BJ (cell line): Measurements from ENCODE around the gene DENND1A. TPM values are rescaled to one million over a fixed set of nuclear protein-coding genes. Genes with fewer than 3 reads are reported as not detected.
"Not testable (repeated sequence)": the region's sequence is repeated elsewhere in the genome, so short reads cannot be mapped to it uniquely, and the experiment has no call there.

Experiments
- CTCF ChIA-PET: fragments of 350-600 bp; formaldehyde crosslinking; extraction: SDS; loops from one replicate; lab custom pipeline; 2021; ENCODE audit warnings: antibody characterized with exemption, inconsistent platforms; lab: Yijun Ruan, JAX
- POLR2A ChIA-PET: fragments of 300-600 bp; sonication (Branson Sonifier 250); formaldehyde crosslinking; extraction: SDS; loops from one replicate; lab custom pipeline; 2021; ENCODE audit warnings: antibody characterized with exemption; lab: Charles Lee
- DNase-seq: peaks from one replicate; pipeline ENCODE4 v3.0.0-alpha.2; 2011; ENCODE audit warnings: low read depth
- H3K27me3 ChIP-seq: 2 replicates; pipeline ENCODE4 v1.6.0; 2011; ENCODE audit warnings: low read length; ENCODE audit not compliant: control insufficient read depth, insufficient read depth
- H3K36me3 ChIP-seq: 2 replicates; pipeline ENCODE4 v1.5.1; 2011; ENCODE audit warnings: low read length; ENCODE audit not compliant: control insufficient read depth, insufficient read depth
- H3K4me3 ChIP-seq: 2 replicates; pipeline ENCODE4 v1.5.1; 2011; ENCODE audit warnings: low read depth, mild to moderate bottlenecking, control low read depth, low read length
- CTCF ChIP-seq: IDR thresholded peaks from 2 replicates; pipeline ENCODE4 v1.5.1; 2011; ENCODE audit warnings: low read depth, mild to moderate bottlenecking, control low read depth, inconsistent platforms, low read length, moderate library complexity; ENCODE audit not compliant: insufficient read depth
- polyA plus RNA-seq: library from polyadenylated mRNA; depleted of rRNA; stranded (reverse); fragments of >200 nt; gene quantifications from 2 replicates; pipeline ENCODE4 v1.2.3, GENCODE V29; 2011

Gene DENND1A
- polyA plus RNA-seq, 1 experiment: 24.0 TPM

- no peak for TF ChIP-seq CTCF
- Histone ChIP-seq H3K27me3 (no peaks in the 10 kb centered on the region), H3K4me3 (no peak overlapping the region), H3K36me3 (no peaks in the 10 kb centered on the region)
- ChIA-PET POLR2A (no interaction called here), CTCF (no interaction called here)
- no peak for DNase-seq
Measured at GRCh38 chr9:123911024-123911423, 18.9 kb downstream of the DENND1A start.

- POLR2A ChIA-PET, H3K27me3 ChIP-seq, DNase-seq, H3K4me3 ChIP-seq, H3K36me3 ChIP-seq, CTCF ChIA-PET: not testable (repeated sequence)
Measured at GRCh38 chr9:123909192-123909591, 20.7 kb downstream of the DENND1A start.

GRCh38 chr9:123903550-123903949 is 26.4 kb downstream of the DENND1A start:
- H3K36me3 ChIP-seq, H3K27me3 ChIP-seq, H3K4me3 ChIP-seq, DNase-seq, POLR2A ChIA-PET: not testable (repeated sequence)
- CTCF ChIA-PET: interaction anchor here (0.7 kb wide), 1 partner anchor 166 kb away, joined by 3 read pairs; no protein-coding TSS in a partner anchor

GRCh38 chr9:123894822-123895221 is 35.1 kb downstream of the DENND1A start:
- Histone ChIP-seq H3K36me3 (no peaks in the 10 kb centered on the region), H3K27me3 (no peaks in the 10 kb centered on the region), H3K4me3 (no peak overlapping the region)
- no peak for TF ChIP-seq CTCF
- POLR2A ChIA-PET: no interaction called here
- no peak for DNase-seq
- CTCF ChIA-PET: interaction anchor here (1.1 to 1.9 kb wide), 2 partner anchors 28 to 352 kb away, joined by 3 to 5 read pairs; no protein-coding TSS in a partner anchor

GRCh38 chr9:123893831-123894460 is 36.0 kb downstream of the DENND1A start:
- no peak for DNase-seq
- CTCF ChIA-PET: interaction anchor here (1.1 kb wide), 1 partner anchor 27 kb away, joined by 3 read pairs; no protein-coding TSS in a partner anchor

GRCh38 chr9:123893115-123893514 is 36.8 kb downstream of the DENND1A start:
- Histone ChIP-seq H3K27me3 (no peaks in the 10 kb centered on the region), H3K4me3 (no peak overlapping the region), H3K36me3 (no peaks in the 10 kb centered on the region)
- no peak for DNase-seq
- no peak for TF ChIP-seq CTCF
- ChIA-PET POLR2A (no interaction called here), CTCF (no interaction called here)

More at GRCh38 chr9:123893831-123894460, 36.0 kb downstream of the DENND1A start:
- POLR2A ChIA-PET: no interaction called here
- Histone ChIP-seq H3K36me3 (no peaks in the 10 kb centered on the region), H3K4me3 (no peak overlapping the region), H3K27me3 (no peaks in the 10 kb centered on the region)
- no peak for TF ChIP-seq CTCF
